Smooth muscle cell (in vitro differentiated cells): ENCODE measurements around the gene FMN1. TPM values are rescaled to one million over a fixed set of nuclear protein-coding genes. Genes with fewer than 3 reads are reported as not detected.

Source experiments
- DNase-seq: peaks from one replicate; lab custom pipeline; 2025; ENCODE audit not compliant: unreplicated experiment; lab: John Stamatoyannopoulos, UW
- H2AFZ ChIP-seq: fragments of 200-600 bp; sonication (generic); 2 replicates; pipeline ENCODE4 v1.6.0; 2016; ENCODE audit warnings: antibody characterized with exemption, low read depth, mild to moderate bottlenecking
- H3F3A ChIP-seq: fragments of 200-600 bp; sonication (generic); 2 replicates; pipeline ENCODE4 v1.6.0; 2017; ENCODE audit warnings: antibody characterized with exemption, low read depth
- H3K27ac ChIP-seq: fragments of 200-600 bp; sonication (generic); 2 replicates; pipeline ENCODE4 v1.5.1; 2016; ENCODE audit warnings: low read depth, mild to moderate bottlenecking
- H3K27me3 ChIP-seq: fragments of 200-600 bp; sonication (generic); 2 replicates; pipeline ENCODE4 v1.6.1; 2016; ENCODE audit warnings: low read depth, mild to moderate bottlenecking
- H3K36me3 ChIP-seq: fragments of 200-600 bp; sonication (generic); 2 replicates; pipeline ENCODE4 v1.5.1; 2016; ENCODE audit warnings: low read depth
- H3K4me1 ChIP-seq: fragments of 200-600 bp; sonication (generic); 2 replicates; pipeline ENCODE4 v1.5.1; 2016; ENCODE audit warnings: low read depth
- H3K4me2 ChIP-seq: fragments of 200-600 bp; sonication (generic); 2 replicates; pipeline ENCODE4 v1.6.0; 2016; ENCODE audit warnings: mild to moderate bottlenecking
- H3K4me3 ChIP-seq: fragments of 200-600 bp; sonication (generic); 2 replicates; pipeline ENCODE4 v1.5.1; 2016; ENCODE audit warnings: mild to moderate bottlenecking
- H3K79me2 ChIP-seq: fragments of 200-600 bp; sonication (generic); 2 replicates; pipeline ENCODE4 v1.6.0; 2016; ENCODE audit warnings: low read depth, mild to moderate bottlenecking
- H3K9ac ChIP-seq: fragments of 200-600 bp; sonication (generic); 2 replicates; pipeline ENCODE4 v1.6.0; 2016; ENCODE audit warnings: low read depth
- H3K9me3 ChIP-seq: fragments of 200-600 bp; sonication (generic); replicated peaks from 2 replicates; pipeline ENCODE4 v1.5.1; 2016; ENCODE audit warnings: low read depth
- H4K20me1 ChIP-seq: fragments of 200-600 bp; sonication (generic); 2 replicates; pipeline ENCODE4 v1.6.0; 2016; ENCODE audit warnings: low read depth
- CTCF ChIP-seq: fragments of 200-600 bp; sonication (generic); IDR thresholded peaks from 2 replicates; pipeline ENCODE4 v1.5.1; 2017; ENCODE audit warnings: borderline replicate concordance, mild to moderate bottlenecking, antibody characterized with exemption; ENCODE audit not compliant: insufficient read depth, poor library complexity, severe bottlenecking
- WGBS: methylation state at CpG from one replicate; pipeline ENCODE4 v1.1.7; 2016; ENCODE audit warnings: low lambda C conversion rate; 5-methylcytosine and 5-hydroxymethylcytosine counted together
- polyA plus RNA-seq: library from polyadenylated mRNA; unstranded; fragments of >200 nt; fragmentation: Nextera tagmentation; extraction: Ambion mirVana; gene quantifications from 2 replicates; pipeline ENCODE4 v1.2.1, GENCODE V29; 2016
- total RNA-seq: library from RNA; depleted of rRNA; stranded (reverse); fragments of >200 nt; gene quantifications from 2 replicates; pipeline ENCODE4 v1.2.3, GENCODE V29; 2014

FMN1 gene
- total and polyA plus RNA-seq, 2 experiments from 2014 or later: 0.08 to 4.0 TPM

- no peaks in the 10 kb centered on the region for H3K9me3 ChIP-seq
- no peaks in the 10 kb centered on the region for H3K27me3 ChIP-seq
- WGBS: 59% methylated on average over 3 of the region's 3 CpGs
- no peak overlapping the region for H3K4me2 ChIP-seq
- H3F3A ChIP-seq: no peaks in the 10 kb centered on the region
- no peak overlapping the region for H3K27ac ChIP-seq
- no peak for TF ChIP-seq CTCF
- H3K4me1 ChIP-seq: no peaks in the 10 kb centered on the region
- H3K4me3 ChIP-seq: no peak overlapping the region
- no peak for DNase-seq
- no peaks in the 10 kb centered on the region for H4K20me1 ChIP-seq
- no peak overlapping the region for H2AFZ ChIP-seq
- H3K9ac ChIP-seq: no peak overlapping the region
- H3K79me2 ChIP-seq: no peaks in the 10 kb centered on the region
- H3K36me3 ChIP-seq: no peaks in the 10 kb centered on the region
Observed at GRCh38 chr15:32766101-32766500, 428.4 kb downstream of the FMN1 start.

GRCh38 chr15:32765236-32765635, 429.3 kb downstream of the FMN1 start:
- H3K79me2 ChIP-seq: no peaks in the 10 kb centered on the region
- no peaks in the 10 kb centered on the region for H4K20me1 ChIP-seq
- H3K27me3 ChIP-seq: no peaks in the 10 kb centered on the region
- H3K9ac ChIP-seq: no peak overlapping the region
- no peaks in the 10 kb centered on the region for H3K36me3 ChIP-seq
- no peak overlapping the region for H3K27ac ChIP-seq
- no peak overlapping the region for H2AFZ ChIP-seq
- no peaks in the 10 kb centered on the region for H3K9me3 ChIP-seq
- H3K4me2 ChIP-seq: no peak overlapping the region
- H3K4me1 ChIP-seq: no peaks in the 10 kb centered on the region
- TF ChIP-seq CTCF: no peak
- no peak for DNase-seq
- no peak overlapping the region for H3K4me3 ChIP-seq
- H3F3A ChIP-seq: no peaks in the 10 kb centered on the region
- WGBS: 65% methylated on average over 4 of the region's 4 CpGs

GRCh38 chr15:32763295-32763694, 431.2 kb downstream of the FMN1 start:
- Histone ChIP-seq H3K4me1 (no peaks in the 10 kb centered on the region), H3F3A (no peaks in the 10 kb centered on the region), H3K9ac (no peak overlapping the region), H3K36me3 (no peaks in the 10 kb centered on the region), H3K4me2 (no peak overlapping the region), H3K9me3 (no peaks in the 10 kb centered on the region), H3K4me3 (no peak overlapping the region), H4K20me1 (no peaks in the 10 kb centered on the region), H3K27ac (no peak overlapping the region), H3K27me3 (no peaks in the 10 kb centered on the region), H2AFZ (no peak overlapping the region), H3K79me2 (no peaks in the 10 kb centered on the region)
- no peak for DNase-seq
- 96% methylated on average over 1 of the region's 1 CpG for WGBS
- TF ChIP-seq CTCF: no peak

- Histone ChIP-seq H3K27ac (no peak overlapping the region), H3K36me3 (no peaks in the 10 kb centered on the region), H4K20me1 (no peaks in the 10 kb centered on the region), H3K4me1 (no peaks in the 10 kb centered on the region), H3K27me3 (no peaks in the 10 kb centered on the region), H3K9ac (no peak overlapping the region), H3K4me2 (no peak overlapping the region), H3K4me3 (no peak overlapping the region), H3K79me2 (no peaks in the 10 kb centered on the region), H3K9me3 (no peaks in the 10 kb centered on the region), H2AFZ (no peak overlapping the region), H3F3A (no peaks in the 10 kb centered on the region)
- no peak for DNase-seq
- TF ChIP-seq CTCF: no peak
- WGBS: 90% methylated on average over 2 of the region's 2 CpGs
Observed at GRCh38 chr15:32757426-32757825, 437.1 kb downstream of the FMN1 start.
